ENCODE measurements around the gene VSTM2B. TPM values are rescaled to one million over a fixed set of nuclear protein-coding genes. Genes with fewer than 3 reads are reported as not detected.

VSTM2B gene
- polyA plus RNA-seq, 1 of the 3 experiments (the other 2 are of a cell fraction): not detected

- no peaks in the 10 kb centered on the region for H3F3A ChIP-seq (replicated peaks; ENCODE audit: insufficient read depth)
- H2AFZ ChIP-seq (ENCODE audit: low read depth): no peak overlapping the region
- H3K4me1 ChIP-seq (ENCODE audit: control insufficient read depth in 1 of 2, insufficient read depth in 2 of 2, low read depth in 1 of 2, low read length in 1 of 2): no peaks in the 10 kb centered on the region; a peak in 1 of 4 replicates
- CTCF ChIA-PET: interaction anchor here (1.3 to 6.8 kb wide), 2 partner anchors 80 to 104 kb away, joined by 4 to 137 read pairs; partner anchors contain the start of gene C19orf12
- H4K20me1 ChIP-seq (ENCODE audit: insufficient read depth): no peaks in the 10 kb centered on the region
- POLR2A ChIA-PET: no interaction called here
- no peak overlapping the region for H3K27ac ChIP-seq (ENCODE audit: low read depth in 2 of 2, low read length in 1 of 2)
- H3K27me3 ChIP-seq (ENCODE audit: insufficient read depth): no peaks in the 10 kb centered on the region; the same call in 1 of the 2 replicates
- H3K9me2 ChIP-seq: no peaks in the 10 kb centered on the region
- DNase-seq: no peak
- H3K9me3 ChIP-seq: no peaks in the 10 kb centered on the region
- H3K36me3 ChIP-seq (replicated peaks in 1 of 2; ENCODE audit: control insufficient read depth in 1 of 2, insufficient read depth in 2 of 2, low read length in 1 of 2): peaks cover 14 to 60% of the 10 kb centered on the region in 2 experiments
- no peak overlapping the region for H3K4me2 ChIP-seq
- WGBS (ENCODE audit: low lambda C conversion rate): 65% methylated on average over 4 of the region's 7 CpGs
- no peak overlapping the region for H3K4me3 ChIP-seq (ENCODE audit: low read depth in 2 of 2, low read length in 1 of 2)
- TF ChIP-seq TEAD4 (IDR thresholded peaks at IDR 0.05; ENCODE audit: borderline replicate concordance, insufficient read depth) (no peak), NFIC (IDR thresholded peaks at IDR 0.05; ENCODE audit: borderline replicate concordance) (no peak), TCF12 (IDR thresholded peaks at IDR 0.05) (no peak), RCOR1 (IDR thresholded peaks at IDR 0.05; ENCODE audit: low read length) (no peak), FOXJ3 (CRISPR knock-in tag; IDR thresholded peaks at IDR 0.05) (no peak), GABPA (IDR thresholded peaks at IDR 0.05; ENCODE audit: low read depth) (no peak), EZH2phosphoT487 (IDR thresholded peaks at IDR 0.05; ENCODE audit: borderline replicate concordance, low read depth) (no peak), MXI1 (IDR thresholded peaks at IDR 0.05; ENCODE audit: low read depth, low read length) (no peak), NRF1 (IDR thresholded peaks at IDR 0.05; ENCODE audit: low read depth, low read length) (no peak), POLR2AphosphoS5 (IDR thresholded peaks at IDR 0.05; ENCODE audit: low read depth, low read length) (no peak), REST (IDR thresholded peaks at IDR 0.05; ENCODE audit: low read depth, low read length) (no peak)
- no peak overlapping the region for H3K9ac ChIP-seq
- no peaks in the 10 kb centered on the region for H3K79me2 ChIP-seq (ENCODE audit: insufficient read depth)
Observed at GRCh38 chr19:29614046-29614445, 88.3 kb downstream of the VSTM2B start.

Other genes with a start within 250 kb of the VSTM2B start
- 67.7 and 75.4 TPM in 2 replicates for gene POP4, start 80.3 kb downstream of the VSTM2B start, polyA plus RNA-seq (2012; rRNA removed)
- 3.9 TPM in 2 replicates for gene PLEKHF1, start 139.5 kb downstream of the VSTM2B start, polyA plus RNA-seq (2012; rRNA removed)
- gene C19orf12, start 189.3 kb downstream of the VSTM2B start, polyA plus RNA-seq (2012; rRNA removed): 26.4 and 30.5 TPM in 2 replicates